OCI-LY3 (cell line): ENCODE measurements around the gene TMEM213.
"Not testable (repeated sequence)": the region's sequence is repeated elsewhere in the genome, so short reads cannot be mapped to it uniquely, and the experiment has no call there.

Experiments
- H2AFZ ChIP-seq: fragments of 200-600, 300-600 bp; shearing (Covaris generic); 2 replicates; pipeline ENCODE4 v1.6.0; 2014; ENCODE audit warnings: antibody characterized with exemption, low read depth, low read length
- H3K27ac ChIP-seq: fragments of 200-600, 300-600 bp; sonication (generic); 2 replicates; pipeline ENCODE4 v1.5.1; 2014; ENCODE audit warnings: mild to moderate bottlenecking, low read length, moderate library complexity, mixed read lengths
- H3K27me3 ChIP-seq: fragments of 200-600, 300-600 bp; sonication (generic); 2 replicates; pipeline ENCODE4 v1.6.1; 2014; ENCODE audit warnings: low read depth, low read length, mixed read lengths
- H3K36me3 ChIP-seq: fragments of 200-600, 300-600 bp; sonication (generic); replicated peaks from 2 replicates; pipeline ENCODE3; 2014; ENCODE audit warnings: low read depth, low read length, mixed read lengths
- H3K4me1 ChIP-seq: fragments of 300-600, 200-600 bp; sonication (generic); 2 replicates; pipeline ENCODE4 v1.6.1; 2014; ENCODE audit warnings: low read length, mixed read lengths
- H3K4me2 ChIP-seq: fragments of 200-600, 300-600 bp; sonication (generic); 2 replicates; pipeline ENCODE4 v1.6.1; 2014; ENCODE audit warnings: low read length, mixed read lengths
- H3K4me3 ChIP-seq: fragments of 300-600, 200-600 bp; sonication (generic); 2 replicates; pipeline ENCODE4 v1.5.1; 2014; ENCODE audit warnings: antibody characterized with exemption, mild to moderate bottlenecking, low read length, moderate library complexity
- H3K79me2 ChIP-seq: fragments of 300-600, 200-600 bp; shearing (Covaris generic); 2 replicates; pipeline ENCODE4 v1.6.1; 2014; ENCODE audit warnings: mild to moderate bottlenecking, low read length, mixed read lengths
- H3K9ac ChIP-seq: fragments of 300-600, 200-600 bp; shearing (Covaris generic); 2 replicates; pipeline ENCODE4 v1.6.0; 2014; ENCODE audit warnings: mild to moderate bottlenecking, low read length, moderate library complexity
- H3K9me3 ChIP-seq: fragments of 200-600, 300-600 bp; shearing (Covaris generic); 2 replicates; pipeline ENCODE4 v1.6.1; 2014; ENCODE audit warnings: low read length, mixed read lengths; ENCODE audit not compliant: insufficient read depth
- H4K20me1 ChIP-seq: fragments of 200-600, 300-600 bp; sonication (generic); 2 replicates; pipeline ENCODE4 v1.6.1; 2016; ENCODE audit warnings: low read length, mixed read lengths; ENCODE audit not compliant: insufficient read depth
- CTCF ChIP-seq: fragments of 200-600, 300-600 bp; sonication (generic); IDR thresholded peaks from 2 replicates; pipeline ENCODE4 v1.5.1; 2014; ENCODE audit warnings: antibody characterized with exemption, low read length, low read depth
- EZH2phosphoT487 ChIP-seq: fragments of 200-600 bp; shearing (Covaris generic); IDR thresholded peaks from 2 replicates; pipeline ENCODE4 v1.6.1; 2018; ENCODE audit warnings: antibody characterized with exemption, mixed run types, low read depth

The TMEM213 gene

GRCh38 chr7:138804618-138805017 lies 6.8 kb downstream of the TMEM213 start:
- Histone ChIP-seq H3K4me2 (no peak overlapping the region), H3K4me3 (no peak overlapping the region), H3K79me2 (no peaks in the 10 kb centered on the region), H3K4me1 (no peaks in the 10 kb centered on the region), H3K27ac (no peak overlapping the region), H3K9me3 (no peaks in the 10 kb centered on the region), H2AFZ (no peak overlapping the region), H3K27me3 (no peaks in the 10 kb centered on the region), H3K9ac (no peak overlapping the region), H4K20me1 (no peaks in the 10 kb centered on the region), H3K36me3 (no peaks in the 10 kb centered on the region)
- TF ChIP-seq CTCF (no peak), EZH2phosphoT487 (no peak)

GRCh38 chr7:138809346-138809745 lies 11.6 kb downstream of the TMEM213 start:
- Histone ChIP-seq H3K4me2 (no peak overlapping the region), H3K9ac (no peak overlapping the region), H3K27me3 (no peaks in the 10 kb centered on the region), H3K27ac (no peak overlapping the region), H3K79me2 (no peaks in the 10 kb centered on the region), H3K36me3 (no peaks in the 10 kb centered on the region), H3K4me1 (no peaks in the 10 kb centered on the region), H4K20me1 (no peaks in the 10 kb centered on the region), H3K9me3 (no peaks in the 10 kb centered on the region), H2AFZ (no peak overlapping the region), H3K4me3 (no peak overlapping the region)
- TF ChIP-seq CTCF (no peak), EZH2phosphoT487 (no peak)

GRCh38 chr7:138811327-138811726 lies 13.5 kb downstream of the TMEM213 start:
- not testable (repeated sequence) for H3K27ac ChIP-seq, H3K4me1 ChIP-seq, H3K9me3 ChIP-seq, H3K27me3 ChIP-seq, H4K20me1 ChIP-seq, H3K9ac ChIP-seq, H3K4me2 ChIP-seq, H3K79me2 ChIP-seq, H2AFZ ChIP-seq, H3K4me3 ChIP-seq, H3K36me3 ChIP-seq

- H2AFZ ChIP-seq: no peak overlapping the region
- H3K4me2 ChIP-seq: no peak overlapping the region
- no peaks in the 10 kb centered on the region for H3K79me2 ChIP-seq
- H3K36me3 ChIP-seq: no peaks in the 10 kb centered on the region
- no peaks in the 10 kb centered on the region for H3K9me3 ChIP-seq
- TF ChIP-seq EZH2phosphoT487 (no peak), CTCF (no peak)
- H3K4me3 ChIP-seq: no peak overlapping the region
- no peak overlapping the region for H3K9ac ChIP-seq
- no peaks in the 10 kb centered on the region for H3K4me1 ChIP-seq
- H4K20me1 ChIP-seq: no peaks in the 10 kb centered on the region
- no peaks in the 10 kb centered on the region for H3K27me3 ChIP-seq
- H3K27ac ChIP-seq: no peak overlapping the region
Measured at GRCh38 chr7:138813945-138814344, 16.2 kb downstream of the TMEM213 start.

GRCh38 chr7:138814816-138815332 lies 17.1 kb downstream of the TMEM213 start:
- no peaks in the 10 kb centered on the region for H3K9me3 ChIP-seq
- no peaks in the 10 kb centered on the region for H3K79me2 ChIP-seq
- TF ChIP-seq EZH2phosphoT487 (no peak), CTCF (no peak)
- no peak overlapping the region for H3K4me2 ChIP-seq
- no peaks in the 10 kb centered on the region for H3K27me3 ChIP-seq
- no peak overlapping the region for H2AFZ ChIP-seq
- H3K36me3 ChIP-seq: no peaks in the 10 kb centered on the region
- no peaks in the 10 kb centered on the region for H4K20me1 ChIP-seq
- no peaks in the 10 kb centered on the region for H3K4me1 ChIP-seq
- H3K9ac ChIP-seq: no peak overlapping the region
- no peak overlapping the region for H3K4me3 ChIP-seq
- no peak overlapping the region for H3K27ac ChIP-seq
